IPS-15b (cell line): ENCODE measurements around the gene JARID2.
A peak's percentile ranks its signal among the peaks of the same experiment; 100 is the strongest.

Experiments used
- H3K27me3 ChIP-seq: one replicate; pipeline ENCODE4 v1.6.1; 2013; ENCODE audit warnings: low read length; ENCODE audit not compliant: control insufficient read depth, insufficient read depth
- H3K36me3 ChIP-seq: one replicate; pipeline ENCODE4 v1.6.1; 2013; ENCODE audit warnings: low read length; ENCODE audit not compliant: control insufficient read depth, insufficient read depth
- H3K4me1 ChIP-seq: one replicate; pipeline ENCODE4 v1.6.1; 2013; ENCODE audit warnings: mild to moderate bottlenecking, low read length; ENCODE audit not compliant: control insufficient read depth, insufficient read depth
- H3K4me3 ChIP-seq: one replicate; pipeline ENCODE4 v1.5.1; 2013; ENCODE audit warnings: low read depth, low read length
- H3K9ac ChIP-seq: one replicate; pipeline ENCODE4 v1.6.1; 2013; ENCODE audit warnings: low read depth, mild to moderate bottlenecking, low read length
- H3K9me3 ChIP-seq: one replicate; pipeline ENCODE4 v1.6.1; 2013; ENCODE audit warnings: mild to moderate bottlenecking, low read length; ENCODE audit not compliant: control insufficient read depth, insufficient read depth

The JARID2 gene

DNA sequence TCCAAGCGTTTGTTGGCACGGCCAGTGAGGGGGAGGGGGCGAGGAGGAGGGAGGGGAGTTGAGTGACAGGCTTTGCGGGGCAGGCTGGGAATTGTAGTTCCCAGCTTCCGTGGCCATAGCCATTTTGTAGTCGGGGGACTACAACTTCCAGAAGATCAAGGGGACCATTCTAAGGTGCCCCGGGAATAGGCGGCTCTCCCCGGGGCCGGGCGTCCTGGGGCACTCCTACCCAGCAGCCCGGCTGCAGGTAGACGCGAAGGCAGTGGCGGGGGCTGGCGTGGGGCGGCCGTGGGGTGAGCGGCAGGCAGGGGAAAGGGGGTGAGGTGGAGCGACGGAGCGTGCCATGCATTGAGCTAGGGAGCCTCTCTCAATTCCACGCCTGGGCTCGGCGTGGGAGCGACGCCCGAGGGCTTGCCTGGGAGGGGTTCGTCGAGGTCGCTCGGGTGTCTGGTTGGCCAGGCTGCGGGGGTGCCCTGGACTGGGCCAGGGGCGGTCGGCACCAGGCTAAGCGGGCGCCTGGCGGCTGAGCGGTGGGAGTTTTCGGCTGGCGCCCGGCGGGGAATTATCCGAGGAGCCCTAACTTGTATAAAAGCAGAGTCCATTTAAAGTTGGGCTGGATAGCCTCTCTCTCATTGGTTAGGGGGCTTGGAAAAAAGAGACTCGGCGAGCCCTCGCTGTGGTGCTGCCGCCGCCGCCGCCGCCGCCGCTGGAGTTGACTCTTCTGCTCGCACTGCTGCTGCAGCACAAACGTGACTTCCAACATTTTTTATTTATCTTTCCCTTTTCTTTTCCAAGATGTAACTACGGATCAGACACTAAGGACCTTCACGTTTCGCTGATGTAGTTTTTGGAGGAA lies at the start of gene JARID2:
Gene JARID2 (plus strand): TSS at position 709 of the 856 bp plus-strand sequence. CDS start 471 bp downstream, outside the sequence.
- no peaks in the 10 kb centered on the region for H3K27me3 ChIP-seq
- peak within 1 kb of the TSS; percentile 82 for H3K4me3 ChIP-seq
- peak within 1 kb of the TSS; percentile 89 for H3K9ac ChIP-seq
- H3K9me3 ChIP-seq: no peaks in the 10 kb centered on the region
- H3K4me1 ChIP-seq: peaks cover 13% of the 10 kb centered on the region
- peaks cover 7% of the 10 kb centered on the region for H3K36me3 ChIP-seq

DNA sequence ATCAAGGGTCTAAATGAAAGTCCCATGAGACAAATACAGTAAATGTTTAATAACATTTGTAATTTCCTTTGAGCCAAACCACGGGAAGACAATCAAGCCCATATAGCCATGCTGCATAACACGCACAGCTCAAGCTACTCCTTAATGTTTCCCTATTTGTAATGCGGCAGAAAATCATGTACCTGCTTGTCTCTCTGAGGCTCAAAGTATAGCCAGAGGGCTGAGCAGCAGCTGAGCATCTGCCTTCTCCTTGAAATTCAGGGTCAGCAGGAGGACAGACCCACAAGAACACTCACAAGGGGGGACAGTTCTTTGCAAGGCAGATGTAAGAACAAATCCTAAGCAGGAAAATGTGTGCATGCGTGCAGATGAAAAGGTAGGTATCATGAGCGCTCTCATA lies 45.8 kb upstream of the JARID2 start:
- Histone ChIP-seq H3K9me3 (no peaks in the 10 kb centered on the region), H3K9ac (no peak overlapping the region), H3K4me1 (no peaks in the 10 kb centered on the region), H3K4me3 (no peak overlapping the region), H3K36me3 (no peaks in the 10 kb centered on the region), H3K27me3 (no peaks in the 10 kb centered on the region)

DNA sequence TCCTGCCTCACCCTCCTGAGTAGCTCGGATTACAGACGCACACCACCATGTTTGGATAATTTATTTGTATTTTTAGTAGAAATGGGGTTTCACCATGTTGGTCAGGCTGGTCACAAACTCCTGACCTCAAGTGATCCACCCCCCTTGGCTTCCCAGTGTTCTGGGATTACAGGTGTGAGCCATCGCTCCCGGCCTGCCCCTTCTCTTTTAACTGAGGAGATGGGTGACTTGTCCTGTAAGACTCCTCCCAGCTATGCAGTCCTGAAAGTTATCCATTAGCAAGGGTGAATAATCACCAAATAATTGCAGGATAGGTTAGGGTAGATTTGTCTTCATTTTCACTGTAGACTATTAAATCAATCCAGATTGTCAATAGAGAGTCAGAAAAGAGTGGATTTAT lies 40.5 kb upstream of the JARID2 start:
- no peak overlapping the region for H3K4me3 ChIP-seq
- H3K4me1 ChIP-seq: peaks cover 8% of the 10 kb centered on the region
- H3K27me3 ChIP-seq: no peaks in the 10 kb centered on the region
- H3K9me3 ChIP-seq: no peaks in the 10 kb centered on the region
- H3K36me3 ChIP-seq: no peaks in the 10 kb centered on the region
- H3K9ac ChIP-seq: no peak overlapping the region

DNA sequence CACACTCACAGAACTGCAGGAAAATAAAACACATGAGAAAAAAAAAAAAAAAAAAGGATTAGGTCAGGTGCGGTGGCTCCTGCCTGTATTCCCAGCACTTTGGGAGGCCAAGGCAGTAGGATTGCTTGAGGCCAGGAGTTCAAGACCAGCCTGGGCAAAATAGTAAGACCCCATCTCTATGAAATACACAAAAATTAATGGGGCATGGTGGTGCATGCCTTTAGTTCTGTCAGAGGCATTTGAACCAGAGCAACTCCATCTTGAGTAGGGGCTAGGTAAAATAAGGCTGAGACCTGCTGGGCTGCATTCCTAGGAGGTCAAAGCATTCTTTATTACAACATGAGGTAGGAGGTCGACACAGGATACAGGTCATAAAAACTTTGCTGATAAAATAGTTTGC lies 39.0 kb upstream of the JARID2 start:
- peaks cover 8% of the 10 kb centered on the region for H3K4me1 ChIP-seq
- no peaks in the 10 kb centered on the region for H3K9me3 ChIP-seq
- no peaks in the 10 kb centered on the region for H3K27me3 ChIP-seq
- no peak overlapping the region for H3K9ac ChIP-seq
- no peak overlapping the region for H3K4me3 ChIP-seq
- no peaks in the 10 kb centered on the region for H3K36me3 ChIP-seq

DNA sequence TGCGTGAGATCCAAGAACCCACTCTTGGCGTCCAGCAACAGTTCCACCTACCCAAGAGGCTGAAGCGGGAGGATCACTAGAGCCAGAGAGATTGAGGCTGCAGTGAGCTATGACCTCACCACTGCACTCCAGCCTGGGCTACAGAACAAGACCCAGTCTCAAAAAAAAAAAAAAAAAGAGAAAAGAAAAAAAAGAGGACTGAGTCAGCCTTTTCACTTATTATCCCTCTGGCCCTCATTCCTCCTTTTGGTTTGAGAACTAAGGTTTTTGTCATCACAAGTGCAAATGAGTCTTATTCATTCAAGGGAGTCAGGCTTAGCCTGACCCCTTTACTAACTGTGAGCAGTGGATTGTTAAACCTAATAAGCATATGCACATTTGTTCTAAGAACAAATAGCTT lies 37.9 kb upstream of the JARID2 start:
- Histone ChIP-seq H3K27me3 (no peaks in the 10 kb centered on the region), H3K4me3 (no peak overlapping the region), H3K36me3 (no peaks in the 10 kb centered on the region), H3K9me3 (no peaks in the 10 kb centered on the region), H3K9ac (no peak overlapping the region), H3K4me1 (peaks cover 8% of the 10 kb centered on the region)

DNA sequence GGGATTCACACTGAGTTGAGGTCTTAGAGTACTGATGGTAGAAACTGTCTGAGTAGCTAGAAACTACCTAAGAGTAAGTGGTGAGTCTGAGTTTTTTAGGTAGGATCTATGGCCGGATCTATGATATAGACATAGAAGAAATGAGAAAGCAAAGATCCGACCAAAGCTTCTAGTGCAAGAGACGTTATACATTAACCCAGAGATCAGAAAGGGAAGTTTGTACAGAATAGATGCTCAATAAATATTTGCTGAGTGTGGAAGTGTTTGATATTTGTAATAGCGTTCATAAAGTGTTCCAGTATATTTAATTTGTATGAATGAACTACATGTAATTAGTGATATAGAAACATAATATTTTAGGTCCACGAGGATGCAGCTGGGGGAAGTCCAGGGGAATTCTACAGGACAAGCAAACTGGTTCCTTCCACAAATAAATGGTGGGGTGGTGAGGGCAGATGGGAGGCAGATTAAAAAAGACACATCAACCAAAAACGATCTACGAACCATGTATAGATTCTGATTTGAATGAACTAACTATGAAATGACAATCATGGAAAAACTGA lies 31.9 kb upstream of the JARID2 start:
- Histone ChIP-seq H3K27me3 (no peaks in the 10 kb centered on the region), H3K4me1 (peaks cover 4% of the 10 kb centered on the region), H3K9ac (no peak overlapping the region), H3K36me3 (no peaks in the 10 kb centered on the region), H3K9me3 (no peaks in the 10 kb centered on the region), H3K4me3 (no peak overlapping the region)

DNA sequence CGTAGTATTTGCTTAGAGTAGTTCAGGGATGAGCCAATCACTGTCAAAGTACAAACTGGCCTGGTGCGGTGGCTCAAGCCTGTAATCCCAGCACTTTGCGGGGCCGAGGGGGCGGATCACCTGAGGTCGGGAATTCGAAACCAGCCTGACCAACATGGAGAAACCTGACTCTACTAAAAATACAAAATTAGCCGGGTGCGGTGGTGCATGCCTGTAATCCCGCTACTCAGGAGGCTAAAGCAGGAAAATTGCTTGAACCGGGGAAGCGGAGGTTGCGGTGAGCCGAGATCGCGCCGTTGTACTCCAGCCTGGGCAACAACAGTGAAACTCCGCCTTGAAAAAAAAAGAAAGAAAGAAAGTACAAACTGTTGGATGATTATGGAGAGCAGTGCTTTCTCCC lies 27.5 kb upstream of the JARID2 start:
- H3K36me3 ChIP-seq: no peaks in the 10 kb centered on the region
- no peaks in the 10 kb centered on the region for H3K4me1 ChIP-seq
- H3K9ac ChIP-seq: no peak overlapping the region
- no peaks in the 10 kb centered on the region for H3K9me3 ChIP-seq
- no peak overlapping the region for H3K4me3 ChIP-seq
- H3K27me3 ChIP-seq: no peaks in the 10 kb centered on the region

DNA sequence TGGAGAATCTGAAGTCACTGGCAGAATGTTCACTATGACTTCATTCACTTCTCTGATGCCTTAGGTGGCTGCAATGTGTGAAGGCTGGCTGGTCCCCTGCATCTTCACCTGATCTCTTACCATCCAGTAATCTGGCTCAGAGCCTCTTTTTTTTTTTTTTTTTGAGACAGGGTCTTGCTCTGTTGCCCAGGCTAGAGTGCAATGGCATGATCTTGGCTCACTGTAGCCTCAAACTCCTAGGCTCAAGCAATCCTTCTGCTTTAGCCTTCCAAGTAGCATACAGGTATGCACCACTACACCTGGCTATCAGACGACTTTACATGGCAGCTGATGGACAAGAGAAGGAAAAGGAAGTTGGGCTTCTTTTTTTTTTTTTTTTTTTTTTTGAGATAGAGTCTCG lies 25.8 kb upstream of the JARID2 start:
- no peaks in the 10 kb centered on the region for H3K36me3 ChIP-seq
- H3K27me3 ChIP-seq: no peaks in the 10 kb centered on the region
- H3K9me3 ChIP-seq: no peaks in the 10 kb centered on the region
- H3K4me1 ChIP-seq: peaks cover 5% of the 10 kb centered on the region
- no peak overlapping the region for H3K4me3 ChIP-seq
- no peak overlapping the region for H3K9ac ChIP-seq

DNA sequence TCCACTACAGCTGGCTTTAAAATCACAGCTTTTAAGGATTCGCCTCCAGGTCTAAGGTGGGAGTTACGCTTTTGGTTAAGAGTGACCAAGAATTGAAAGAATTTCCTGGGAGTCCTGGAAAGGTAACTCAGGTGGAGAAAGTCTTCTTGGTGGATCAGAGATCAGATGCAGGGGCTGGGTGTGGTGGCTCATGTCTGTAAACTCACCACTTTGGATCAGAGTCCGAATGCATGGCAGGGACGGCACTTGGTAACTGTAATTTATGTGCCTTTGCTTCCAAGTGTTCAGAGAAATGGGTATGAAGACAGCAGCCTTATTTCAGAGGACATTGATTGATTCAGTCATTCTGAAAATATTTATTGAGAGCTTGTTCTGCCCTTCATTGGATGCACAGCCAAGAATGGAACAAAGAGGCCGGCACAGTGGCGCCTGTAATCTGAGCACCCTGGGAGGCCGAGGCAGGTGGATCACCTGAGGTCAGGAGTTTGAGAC lies 18.0 kb upstream of the JARID2 start:
- H3K4me3 ChIP-seq: no peak overlapping the region
- H3K9ac ChIP-seq: no peak overlapping the region
- H3K4me1 ChIP-seq: peaks cover 8% of the 10 kb centered on the region
- H3K27me3 ChIP-seq: no peaks in the 10 kb centered on the region
- H3K36me3 ChIP-seq: no peaks in the 10 kb centered on the region
- H3K9me3 ChIP-seq: no peaks in the 10 kb centered on the region

DNA sequence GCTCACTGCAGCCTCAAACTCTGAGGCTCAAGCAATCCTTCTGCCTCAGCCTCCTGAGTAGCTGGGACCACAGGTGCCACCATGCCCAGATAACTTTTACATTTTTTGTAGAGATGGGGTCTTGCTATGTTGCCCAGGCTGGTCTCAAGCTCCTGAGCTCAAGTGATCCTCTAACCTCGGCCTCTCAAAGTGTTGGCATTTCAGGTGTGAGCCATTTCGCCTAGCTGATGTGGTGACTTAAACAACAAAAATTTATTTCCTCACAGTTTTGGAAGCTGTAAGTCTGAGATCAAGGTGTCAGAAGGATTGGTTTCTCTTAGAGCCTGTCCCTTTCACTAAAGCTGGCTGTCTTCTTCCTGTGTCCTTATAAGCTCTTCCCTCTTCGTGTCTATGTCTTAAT lies 15.0 kb upstream of the JARID2 start:
- no peak overlapping the region for H3K4me3 ChIP-seq
- peaks cover 3% of the 10 kb centered on the region for H3K4me1 ChIP-seq
- no peak overlapping the region for H3K9ac ChIP-seq
- no peaks in the 10 kb centered on the region for H3K36me3 ChIP-seq
- H3K27me3 ChIP-seq: no peaks in the 10 kb centered on the region
- H3K9me3 ChIP-seq: no peaks in the 10 kb centered on the region

DNA sequence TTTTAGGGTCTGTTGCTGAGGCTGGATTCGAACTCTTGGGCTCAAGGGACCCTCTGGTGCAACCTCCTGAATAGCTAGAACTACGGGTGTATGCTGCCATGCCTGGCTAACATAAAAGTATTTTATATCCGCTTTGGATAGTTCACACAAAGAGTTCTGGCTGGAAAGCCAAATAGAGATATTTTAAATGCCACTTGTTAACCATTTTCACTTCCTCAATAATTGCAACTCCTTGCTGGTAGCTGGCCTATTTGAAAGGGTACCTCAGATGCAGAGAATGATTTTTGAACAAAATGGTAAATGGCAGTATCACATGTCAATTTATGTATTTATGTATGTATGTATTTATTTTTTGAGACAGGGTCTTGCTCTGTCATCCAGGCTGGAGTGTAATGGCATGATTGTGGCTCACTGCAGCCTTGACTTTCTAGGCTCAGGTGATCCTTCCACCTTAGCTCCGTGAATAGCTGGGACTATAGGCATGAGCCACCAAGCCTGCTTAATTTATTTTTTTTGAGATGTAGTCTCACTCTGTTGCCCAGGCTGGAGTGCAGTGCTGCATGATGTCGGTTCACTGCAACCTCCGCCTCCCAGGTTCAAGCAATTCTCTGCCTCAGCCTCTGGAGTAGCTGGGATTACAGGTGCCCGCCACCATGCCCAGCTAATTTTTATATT lies 12.9 kb upstream of the JARID2 start:
- Histone ChIP-seq H3K9ac (no peak overlapping the region), H3K4me3 (no peak overlapping the region), H3K4me1 (no peaks in the 10 kb centered on the region), H3K27me3 (no peaks in the 10 kb centered on the region), H3K36me3 (no peaks in the 10 kb centered on the region), H3K9me3 (no peaks in the 10 kb centered on the region)
